GM21723 (cell line): ENCODE data around the gene SCN10A.

Experiments
- ATAC-seq: cut with Tn5 transposase; IDR thresholded peaks from one replicate; pipeline ENCODE4 v1.9.1; 2021; ENCODE audit warnings: mild to moderate bottlenecking, moderate library complexity; ENCODE audit not compliant: unreplicated experiment

SCN10A gene

GRCh38 chr3:38816026-38816425 lies at the start of gene SCN10A:
TSS of gene SCN10A (minus strand) at chr3:38816217. CDS start at chr3:38794010, 22,207 bp downstream.
- no peak for ATAC-seq

- ATAC-seq: no peak
Observed at GRCh38 chr3:38853011-38853410, 37.0 kb upstream of the SCN10A start.

DNA sequence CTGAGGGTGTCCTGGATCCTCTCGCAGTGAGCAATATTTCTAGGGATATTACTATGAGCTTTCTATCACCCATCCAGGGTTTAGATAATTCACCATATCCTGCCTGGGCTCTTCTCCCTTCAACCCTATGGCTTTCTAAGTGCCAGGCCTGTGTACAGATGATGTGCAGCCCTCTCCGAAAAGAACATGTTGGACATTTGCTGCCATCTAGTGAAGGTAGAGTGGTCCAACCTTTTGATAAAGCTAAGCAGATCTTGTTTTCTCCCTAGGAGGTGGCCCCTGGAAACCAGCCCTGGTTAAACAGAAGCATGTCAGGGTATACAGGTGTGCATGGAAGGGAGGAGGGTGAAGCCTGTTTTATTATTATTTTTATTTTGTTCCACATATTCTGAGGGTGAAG lies 27.9 kb upstream of the SCN10A start:
- no peak for ATAC-seq

- ATAC-seq: no peak
Observed at GRCh38 chr3:38842266-38842965, 26.4 kb upstream of the SCN10A start.

DNA sequence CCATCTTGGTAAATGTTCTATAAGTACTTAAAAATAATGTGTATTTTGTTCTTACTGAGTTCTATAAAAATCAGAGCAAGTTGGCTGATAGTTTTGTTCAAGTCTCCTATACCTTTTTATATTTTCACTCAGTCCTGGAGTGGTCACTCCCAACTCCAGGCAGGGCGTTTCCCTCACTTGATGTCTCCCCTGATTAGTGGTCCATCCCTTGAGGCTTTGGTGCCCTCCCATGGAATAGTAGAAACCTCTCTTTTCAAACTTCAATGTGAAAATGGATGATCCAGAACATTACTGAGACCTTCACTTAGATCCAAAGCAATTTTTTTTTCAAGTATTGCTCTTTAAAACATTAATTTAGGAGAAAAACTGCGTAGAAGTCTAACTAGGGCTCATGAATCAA lies 25.0 kb upstream of the SCN10A start:
- ATAC-seq: no peak

GRCh38 chr3:38837358-38837757 lies 21.3 kb upstream of the SCN10A start:
- ATAC-seq: no peak

DNA sequence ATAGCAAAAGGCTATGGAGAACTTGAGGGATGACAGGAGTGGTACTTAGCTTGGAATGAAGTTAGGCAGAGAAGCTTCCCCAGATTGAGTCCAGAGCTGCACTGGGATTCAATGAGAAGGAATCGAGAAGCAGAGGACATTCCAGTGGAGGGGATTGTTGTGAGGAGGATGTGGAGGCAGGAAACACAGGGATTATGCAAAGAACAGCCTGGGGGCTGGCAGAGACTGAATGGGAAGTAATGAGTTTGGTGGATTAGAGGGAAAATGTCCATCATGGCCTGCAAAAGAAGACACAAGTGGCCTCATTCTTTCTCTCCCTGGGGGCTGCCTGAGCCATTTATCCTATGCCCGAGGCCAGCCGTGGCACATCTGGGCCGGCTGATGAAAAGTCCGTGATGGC lies 20.5 kb upstream of the SCN10A start:
- no peak for ATAC-seq

GRCh38 chr3:38835939-38836338 lies 19.9 kb upstream of the SCN10A start:
- no peak for ATAC-seq

GRCh38 chr3:38834717-38835116 lies 18.7 kb upstream of the SCN10A start:
- no peak for ATAC-seq

GRCh38 chr3:38834110-38834509 lies 18.1 kb upstream of the SCN10A start:
- no peak for ATAC-seq

- no peak for ATAC-seq
Observed at GRCh38 chr3:38829404-38829803, 13.4 kb upstream of the SCN10A start.

DNA sequence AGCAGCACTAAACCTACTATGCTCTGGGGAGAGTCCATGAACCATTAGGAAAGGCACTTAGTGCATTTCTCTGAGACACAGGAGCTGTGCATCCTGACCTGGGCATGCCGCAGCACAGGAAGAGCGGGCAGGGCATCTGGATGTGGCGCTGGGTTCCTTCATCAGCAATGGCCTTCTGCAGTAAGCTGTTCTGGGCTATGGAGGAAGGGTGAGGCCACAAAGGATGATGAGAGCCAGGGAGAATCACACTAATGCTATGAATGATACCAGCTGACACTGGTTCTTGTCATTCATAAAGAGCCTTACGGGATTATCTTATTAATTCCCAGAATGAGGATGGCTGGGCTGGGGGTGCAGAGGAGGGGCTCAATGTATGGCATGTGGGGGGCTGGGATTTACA lies 12.7 kb upstream of the SCN10A start:
- ATAC-seq: no peak

DNA sequence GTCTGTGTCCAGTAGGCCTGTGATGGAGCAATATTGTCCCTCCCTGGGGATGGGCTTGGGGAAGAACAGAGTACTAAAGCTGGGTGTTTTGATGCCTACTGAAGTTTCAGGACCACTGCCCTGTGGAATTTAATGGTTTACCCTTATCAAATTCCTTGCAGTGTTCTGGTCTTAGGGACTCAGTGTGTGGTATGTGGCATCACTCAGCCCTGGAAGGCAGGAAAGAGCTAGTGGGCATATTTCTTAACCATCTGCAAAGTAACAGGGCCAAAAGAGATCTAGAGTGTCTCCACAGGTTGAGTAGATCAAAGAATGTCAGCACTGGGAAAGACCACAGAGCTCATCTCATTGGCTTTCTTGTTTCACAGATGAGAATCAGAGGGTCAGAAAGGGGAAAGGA lies 11.8 kb upstream of the SCN10A start:
- no peak for ATAC-seq

DNA sequence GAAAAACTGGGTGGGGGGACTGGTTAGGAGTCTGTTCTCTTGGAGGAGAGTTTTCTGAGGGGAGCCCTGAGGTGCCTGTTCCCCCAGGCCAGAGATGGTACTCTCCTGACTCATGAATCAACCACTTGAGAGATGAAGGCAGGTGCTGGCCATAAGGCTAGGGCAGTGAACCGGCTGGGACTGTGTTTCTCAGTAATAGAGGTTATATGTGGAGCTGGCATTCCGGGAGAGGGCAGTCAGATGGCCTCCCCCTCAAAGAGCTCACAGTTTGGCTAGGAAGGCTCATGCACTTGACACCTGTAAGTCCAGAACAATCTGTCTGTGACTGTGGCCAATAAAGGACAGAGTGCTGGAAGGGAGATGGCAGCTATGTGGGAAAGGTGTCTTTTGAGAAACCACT lies 10.0 kb upstream of the SCN10A start:
- ATAC-seq: no peak

- no peak for ATAC-seq
Observed at GRCh38 chr3:38824349-38824748, 8.3 kb upstream of the SCN10A start.

DNA sequence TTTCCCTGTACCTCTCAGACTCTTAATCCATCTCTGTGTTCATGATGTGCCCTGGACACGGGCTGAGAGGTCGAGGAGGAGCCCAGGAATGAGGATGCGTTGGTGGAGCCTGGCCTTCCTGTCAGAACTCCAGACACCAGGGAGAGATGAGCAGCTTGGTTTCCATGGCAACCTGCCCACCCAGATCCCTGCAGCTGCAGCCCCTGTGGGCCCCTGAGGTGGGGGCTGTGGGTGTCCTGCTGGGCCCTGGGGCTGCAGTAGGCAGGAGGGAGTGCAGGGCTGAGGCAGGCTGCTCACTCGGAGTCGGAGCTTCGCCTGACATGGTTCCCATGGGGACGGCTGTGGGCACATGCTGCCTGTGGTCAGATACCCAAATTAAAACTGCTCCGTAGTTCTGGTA lies 7.7 kb upstream of the SCN10A start:
- ATAC-seq: no peak

GRCh38 chr3:38823186-38823585 lies 7.2 kb upstream of the SCN10A start:
- ATAC-seq: no peak

DNA sequence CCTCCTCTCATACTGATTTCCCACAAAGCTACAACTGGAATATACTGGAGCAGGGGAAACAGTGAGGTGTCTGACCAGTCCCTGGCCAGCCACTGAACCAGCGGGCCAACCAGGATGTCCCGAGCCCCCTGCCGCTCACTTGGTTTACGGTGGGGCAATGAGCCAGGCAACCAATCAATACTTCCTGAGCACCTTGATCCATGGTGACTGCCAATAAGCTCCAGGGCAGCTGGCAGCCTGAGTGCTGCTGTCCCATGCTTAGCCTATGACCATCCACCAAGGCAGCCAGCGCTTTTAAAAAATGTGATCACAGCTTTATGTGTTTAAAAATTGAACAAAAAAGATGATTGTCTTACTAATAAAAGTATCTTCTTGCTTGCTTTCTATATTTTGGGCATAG lies 4.2 kb downstream of the SCN10A start:
- no peak for ATAC-seq

DNA sequence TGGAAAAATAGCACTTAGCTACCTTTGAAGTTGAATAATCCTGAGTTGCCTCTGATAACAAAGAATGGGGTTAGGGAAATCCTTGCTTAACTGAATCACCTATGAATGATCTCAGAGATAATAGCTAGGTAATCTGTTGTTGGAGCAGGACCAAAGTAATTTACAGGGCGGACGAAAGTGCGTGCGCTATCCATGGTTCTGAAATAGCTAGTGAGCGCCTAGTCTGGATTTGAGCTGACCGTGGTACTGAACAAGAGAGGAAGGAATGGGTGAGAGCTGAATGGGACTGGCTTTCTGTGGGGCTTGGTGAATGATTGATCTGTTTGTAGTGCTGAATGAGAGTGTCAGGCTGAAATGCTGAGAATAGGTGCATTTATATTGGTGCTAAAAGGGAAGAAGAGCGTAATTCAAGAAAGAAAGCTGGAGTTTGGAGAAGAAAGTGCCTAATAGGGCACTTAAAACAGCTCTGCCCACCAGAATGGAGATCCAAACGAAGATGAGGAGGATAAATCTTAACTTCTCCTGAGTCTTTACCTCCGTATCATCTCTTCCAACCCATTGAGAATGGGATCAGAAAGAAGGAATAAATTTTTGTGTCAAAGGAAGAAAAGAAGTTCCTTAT lies 10.1 kb downstream of the SCN10A start:
- no peak for ATAC-seq

DNA sequence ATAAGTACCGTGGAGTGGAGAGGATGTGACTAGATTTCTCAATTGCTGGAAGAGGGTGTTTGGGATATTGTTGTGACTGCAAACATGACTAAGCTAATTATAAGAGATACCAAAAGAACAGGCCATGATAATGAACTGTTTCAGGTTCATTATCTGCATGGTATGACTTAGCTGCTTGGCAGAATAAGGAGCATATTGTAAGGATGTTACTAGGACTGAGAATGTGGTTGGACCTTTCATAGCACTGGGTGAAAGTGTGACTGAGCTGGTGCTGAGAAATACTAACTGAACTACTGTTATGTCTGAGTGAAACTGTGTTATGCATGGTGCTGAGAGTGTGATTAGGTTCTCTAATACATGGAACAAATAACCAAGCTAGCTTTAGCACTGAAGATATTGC lies 11.0 kb downstream of the SCN10A start:
- ATAC-seq: no peak

DNA sequence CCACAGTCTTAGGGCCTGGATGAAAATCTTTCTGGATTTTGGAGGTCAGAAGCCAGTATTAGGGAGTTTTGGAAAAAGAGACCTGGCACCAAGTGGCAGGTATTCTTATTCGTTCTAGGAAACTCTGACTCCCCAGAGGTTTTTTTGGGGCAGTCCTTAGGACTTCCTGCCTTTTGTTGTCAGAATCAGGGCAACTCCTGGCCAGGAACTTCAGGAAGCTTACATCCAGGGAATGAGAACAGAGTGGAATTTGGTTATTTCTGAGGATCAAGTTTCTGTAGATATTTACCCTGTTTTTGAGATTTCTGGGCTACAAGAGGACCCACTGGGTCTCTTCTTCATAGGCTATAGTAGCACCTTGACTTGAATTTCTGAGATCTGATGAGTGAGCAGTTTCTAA lies 15.5 kb downstream of the SCN10A start:
- no peak for ATAC-seq

DNA sequence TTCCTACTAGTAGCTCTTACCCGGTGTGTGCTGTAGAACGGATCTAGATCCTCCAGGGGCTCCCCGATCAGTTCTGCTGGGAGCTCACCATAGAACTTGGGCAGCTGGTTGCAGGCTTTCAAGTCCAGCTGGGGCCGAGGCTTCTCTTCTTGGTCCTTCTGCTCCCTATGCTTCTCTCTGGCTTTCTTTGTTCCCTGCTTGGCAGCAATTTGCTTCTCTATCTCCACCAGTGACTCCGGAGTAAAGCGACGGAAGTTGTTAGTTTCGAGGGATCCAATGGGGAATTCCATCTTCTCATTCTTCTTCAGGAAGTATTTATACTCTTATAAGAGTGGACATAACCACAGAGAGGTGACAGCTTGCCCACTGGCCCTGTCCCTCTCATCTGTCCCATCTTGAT lies 22.3 kb downstream of the SCN10A start:
- no peak for ATAC-seq

- no peak for ATAC-seq
Observed at GRCh38 chr3:38792983-38793382, 23.0 kb downstream of the SCN10A start.
